CD4-positive, alpha-beta T cell treated with Interleukin-17A for 4 hours (primary cell): ENCODE results near the gene IQGAP1.
A peak's percentile ranks its signal among the peaks of the same experiment; 100 is the strongest.

ENCODE experiments used
- DNase-seq: peaks from one replicate; pipeline ENCODE4 v3.0.0-alpha.2; 2020; ENCODE audit warnings: mixed read lengths

IQGAP1 gene

DNA sequence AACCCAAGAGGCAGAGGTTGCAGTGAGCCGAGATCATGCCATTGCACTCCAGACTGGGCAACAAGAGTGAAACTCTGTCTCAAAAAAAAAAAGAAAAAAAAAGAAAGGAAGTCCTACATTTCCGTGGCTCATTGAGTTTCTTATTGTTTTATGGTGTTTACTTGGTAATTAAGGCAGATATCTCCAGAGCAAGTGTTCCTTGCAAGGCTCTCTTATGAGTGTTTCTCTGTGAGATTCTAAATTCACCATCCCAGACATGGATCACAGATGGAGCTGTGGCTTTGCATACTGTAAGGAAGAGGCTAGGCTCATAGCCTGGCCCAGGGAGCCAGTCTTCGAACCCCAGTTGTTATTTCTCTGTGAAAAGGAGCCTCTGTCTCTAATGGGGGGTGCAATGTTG, 53.0 kb downstream of the IQGAP1 start:
- DNase-seq: no peak

GRCh38 chr15:90442423-90442822, 54.4 kb downstream of the IQGAP1 start:
- no peak for DNase-seq

DNA sequence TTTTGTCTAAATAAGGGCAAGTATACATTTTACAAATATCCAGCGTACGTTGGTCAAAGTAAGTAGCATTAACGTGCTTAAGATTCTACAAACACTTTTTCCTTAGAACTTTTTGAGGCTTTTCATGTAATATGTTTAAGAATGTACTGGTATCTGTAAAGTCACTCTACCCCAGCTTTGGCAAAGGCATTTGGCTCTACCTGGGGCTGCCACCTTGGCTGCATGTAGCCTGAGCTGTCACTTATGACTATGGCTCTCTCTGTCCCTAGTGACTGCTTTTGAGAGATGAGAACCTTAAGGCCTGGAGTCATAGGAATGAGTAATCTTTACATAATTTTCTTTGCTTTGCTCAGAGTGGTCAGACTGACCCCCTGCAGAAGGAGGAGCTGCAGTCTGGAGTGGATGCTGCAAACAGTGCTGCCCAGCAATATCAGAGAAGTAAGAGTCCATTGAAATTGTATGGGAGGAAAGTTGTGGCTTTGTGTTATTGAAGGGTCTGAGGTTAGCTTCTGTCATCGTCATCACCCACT, 61.2 kb downstream of the IQGAP1 start:
- no peak for DNase-seq

- DNase-seq: no peak
These were observed 63.2 kb downstream of the IQGAP1 start for GRCh38 chr15:90451053-90451850.

GRCh38 chr15:90456236-90456635, 68.2 kb downstream of the IQGAP1 start:
- no peak for DNase-seq

- no peak for DNase-seq
These were observed 70.0 kb downstream of the IQGAP1 start for GRCh38 chr15:90458061-90458460.

- no peak for DNase-seq
These were observed 71.3 kb downstream of the IQGAP1 start for GRCh38 chr15:90459368-90459767.

GRCh38 chr15:90460142-90460824, 72.2 kb downstream of the IQGAP1 start:
- DNase-seq: no peak

GRCh38 chr15:90463381-90463780, 75.3 kb downstream of the IQGAP1 start:
- DNase-seq: no peak

DNA sequence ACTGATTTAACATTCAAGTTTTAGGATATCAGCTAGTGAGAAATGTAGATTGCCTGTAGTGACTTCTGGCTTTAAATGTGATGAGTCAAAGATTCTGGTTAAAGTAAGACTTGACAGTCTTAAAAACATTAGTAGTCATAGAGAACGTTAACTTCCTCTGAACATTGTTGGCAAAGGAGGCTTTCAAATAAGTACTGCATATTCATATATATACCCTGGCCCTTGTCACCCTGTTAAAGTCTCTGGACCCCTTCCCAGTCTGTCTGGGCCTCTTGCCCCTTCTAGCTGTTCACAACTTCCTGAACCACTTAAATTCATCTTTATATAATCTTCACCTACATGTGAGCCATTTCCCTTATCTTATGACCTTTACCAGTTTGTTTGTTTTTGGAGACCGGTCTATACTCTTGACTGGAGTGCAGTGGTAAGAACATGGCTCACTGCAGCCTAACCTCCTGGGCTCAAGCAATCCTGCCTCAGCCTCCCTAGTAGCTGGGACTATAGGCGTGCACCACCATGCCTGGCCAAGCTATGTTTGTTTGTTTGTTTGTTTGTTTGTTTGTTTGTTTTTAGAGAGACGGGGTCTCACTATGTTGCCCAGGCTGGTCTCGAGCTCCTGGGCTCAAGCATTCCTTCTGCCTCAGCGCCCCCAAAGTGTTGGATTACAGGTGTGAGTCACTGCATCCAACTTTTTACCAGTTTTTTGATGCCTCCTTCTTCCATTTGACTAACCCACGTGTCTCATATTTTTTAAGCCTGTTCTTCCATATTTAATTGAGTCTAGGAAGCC, 77.3 kb downstream of the IQGAP1 start:
- DNase-seq: no peak

GRCh38 chr15:90465930-90466567, 78.0 kb downstream of the IQGAP1 start:
- DNase-seq: no peak

DNA sequence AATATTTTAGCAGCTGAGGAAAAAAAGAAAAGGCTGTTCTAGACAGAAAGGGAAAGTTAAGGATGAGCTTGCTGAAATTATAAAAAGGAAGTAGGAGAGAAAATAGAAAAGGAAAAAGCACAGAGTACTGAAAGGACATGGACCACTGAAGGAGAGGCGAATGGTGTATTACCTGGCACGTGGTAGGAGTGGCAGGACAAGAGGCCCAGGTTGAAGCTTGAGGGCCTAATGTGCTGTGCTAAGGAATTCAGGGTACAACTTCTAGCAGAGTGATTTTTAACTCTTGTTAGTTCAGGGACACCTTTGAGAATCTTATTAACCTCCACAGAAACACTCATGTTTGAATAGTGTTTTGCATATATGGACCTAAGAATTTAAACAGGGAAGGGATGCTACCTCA, 81.7 kb downstream of the IQGAP1 start:
- DNase-seq: no peak

DNA sequence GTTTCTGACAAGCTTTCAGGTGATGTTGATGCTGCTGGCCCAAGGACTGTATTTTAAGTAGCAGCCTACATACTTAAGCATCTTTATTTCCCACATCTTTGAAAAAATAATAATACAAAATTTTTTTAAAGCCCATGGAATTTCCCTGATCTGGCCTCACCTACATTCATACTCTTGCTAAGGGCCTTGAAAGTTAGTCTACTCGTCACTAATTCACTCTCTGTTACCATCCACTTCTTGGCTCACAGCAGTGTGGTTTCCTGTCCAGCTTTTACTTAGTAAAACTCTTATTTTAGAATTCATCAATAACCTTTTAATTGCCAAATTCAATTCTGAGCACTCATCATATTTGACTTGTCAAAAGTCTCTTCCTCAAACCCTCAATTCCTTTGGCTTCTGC, 82.4 kb downstream of the IQGAP1 start:
- no peak for DNase-seq

DNA sequence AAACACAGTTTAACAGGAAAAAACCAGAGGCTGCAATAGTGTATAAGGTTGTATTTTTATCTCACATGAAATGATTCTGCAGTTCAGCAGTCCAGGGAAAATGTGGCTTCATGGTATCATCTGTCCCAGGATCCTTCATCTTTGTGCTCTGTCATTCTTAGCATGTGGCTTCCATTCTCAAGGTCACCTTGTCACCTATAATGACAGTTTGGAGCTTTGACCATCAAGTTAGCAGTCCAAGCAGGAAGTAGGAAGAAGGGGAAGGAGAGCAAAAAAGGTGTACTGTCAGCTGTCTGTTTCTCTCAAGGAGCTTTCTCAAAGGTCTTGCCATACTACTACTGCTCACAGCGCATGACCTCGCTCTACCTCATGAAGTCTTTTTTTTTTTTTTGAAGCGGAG, 83.1 kb downstream of the IQGAP1 start:
- DNase-seq: no peak

GRCh38 chr15:90471769-90472168, 83.7 kb downstream of the IQGAP1 start:
- DNase-seq: no peak

- DNase-seq: no peak
These were observed 90.9 kb downstream of the IQGAP1 start for GRCh38 chr15:90478846-90479481.

DNA sequence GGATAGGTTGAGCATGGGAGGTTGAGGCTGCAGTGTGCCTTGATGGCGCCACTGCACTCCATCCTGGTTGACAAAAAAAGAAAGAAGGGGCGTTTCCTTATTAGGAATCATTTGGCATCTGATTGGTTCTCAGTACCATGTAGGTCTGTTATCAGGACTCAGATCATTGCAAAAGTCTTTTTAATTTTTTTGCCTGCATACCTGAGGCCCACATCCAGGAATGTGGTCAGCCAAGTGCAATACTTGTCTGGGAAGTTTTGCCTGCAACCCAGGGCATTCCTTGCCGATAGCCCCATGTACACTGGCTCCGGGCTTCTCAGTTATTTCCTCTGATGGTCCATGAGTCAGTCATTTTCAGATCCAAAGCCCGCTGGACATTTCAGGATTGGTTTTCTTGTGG, 91.6 kb downstream of the IQGAP1 start:
- no peak for DNase-seq

GRCh38 chr15:90481023-90481422, 93.0 kb downstream of the IQGAP1 start:
- DNase-seq: peak; percentile 14

DNA sequence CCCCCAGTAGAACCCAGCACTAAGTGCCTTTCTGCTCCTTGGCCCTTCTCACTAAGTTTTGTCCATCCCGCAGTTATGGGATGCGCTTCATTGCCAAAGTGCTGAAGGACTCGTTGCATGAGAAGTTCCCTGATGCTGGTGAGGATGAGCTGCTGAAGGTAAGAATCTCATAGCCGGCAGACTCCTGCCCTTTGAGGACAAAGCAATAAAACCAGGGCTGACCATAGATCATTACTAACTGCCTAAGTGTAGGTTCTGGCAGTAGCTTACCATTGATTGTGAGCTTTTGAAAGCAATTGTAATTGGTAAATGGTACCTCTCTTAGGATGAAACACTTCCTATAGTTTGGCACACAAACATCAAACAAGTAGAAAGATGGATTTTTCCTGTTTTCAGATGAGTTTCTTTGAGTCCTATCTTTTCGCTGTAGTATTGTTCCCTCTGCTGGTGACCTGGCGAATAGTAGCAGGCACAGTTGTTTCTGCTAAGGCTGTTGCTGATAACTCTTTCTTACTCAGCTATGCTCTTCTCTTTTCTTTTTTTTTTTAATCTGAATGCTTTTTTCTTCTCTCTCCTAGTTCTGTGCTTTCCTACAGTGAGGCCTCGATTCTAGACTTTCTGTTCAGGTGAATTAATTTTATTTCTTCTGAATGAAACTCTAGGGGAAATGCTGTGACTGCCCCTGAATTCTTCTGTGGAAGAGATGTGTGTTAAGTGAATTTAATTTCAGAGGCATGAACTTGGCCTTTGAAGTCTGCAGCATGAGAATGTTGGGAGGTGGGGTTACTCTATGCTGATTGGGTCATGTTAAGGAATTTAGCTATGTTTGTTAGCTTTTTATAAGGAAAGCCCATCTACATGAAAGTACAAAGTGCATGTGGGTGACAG, 94.3 kb downstream of the IQGAP1 start:
- DNase-seq: peak; percentile 45

- DNase-seq: no peak
These were observed 94.9 kb downstream of the IQGAP1 start for GRCh38 chr15:90483012-90483307.

GRCh38 chr15:90483637-90484036, 95.6 kb downstream of the IQGAP1 start:
- no peak for DNase-seq

- no peak for DNase-seq
These were observed 99.1 kb downstream of the IQGAP1 start for GRCh38 chr15:90487186-90487585.
